GM12878 (cell line): ENCODE results near the gene SRD5A1. TPM values are rescaled to one million over a fixed set of nuclear protein-coding genes. Genes with fewer than 3 reads are reported as not detected.

Source experiments
- BHLHE40 ChIP-seq, 2 experiments: fragments of 450-650 bp in 1 of 2; IDR thresholded peaks; 2 replicates each; pipeline ENCODE4 v1.6.1; 2011 to 2017; ENCODE audit warnings: low read depth in 2 of 2, borderline replicate concordance in 1 of 2, improper control_type of control experiment in 1 of 2, low read length in 1 of 2, mild to moderate bottlenecking in 1 of 2
- BMI1 ChIP-seq: fragments of 450-650 bp; IDR thresholded peaks from 2 replicates; pipeline ENCODE4 v1.6.1; 2016; ENCODE audit warnings: mild to moderate bottlenecking, moderate library complexity, borderline replicate concordance
- CBFB ChIP-seq: IDR thresholded peaks from 2 replicates; pipeline ENCODE4 v1.6.1; 2016; ENCODE audit warnings: antibody characterized with exemption, low read depth
- ETV6 ChIP-seq, 2 experiments: fragments of 450-650 bp in 1 of 2; IDR thresholded peaks in 1 of 2; conservative IDR thresholded peaks in 1 of 2; 2 replicates each; pipeline ENCODE4 v1.6.1; 2014; ENCODE audit warnings: antibody characterized with exemption in 1 of 2, borderline replicate concordance in 1 of 2, low read depth in 1 of 2, mild to moderate bottlenecking in 1 of 2, moderate library complexity in 1 of 2
- IKZF2 ChIP-seq, 2 experiments: fragments of 450-650 bp; IDR thresholded peaks; 2 replicates each; pipeline ENCODE4 v1.6.1; 2017; ENCODE audit warnings: mild to moderate bottlenecking in 2 of 2, moderate library complexity in 2 of 2
- MEF2A ChIP-seq: IDR thresholded peaks from 2 replicates; pipeline ENCODE4 v1.6.1; 2011; ENCODE audit warnings: low read depth, mild to moderate bottlenecking, low read length, moderate library complexity; ENCODE audit not compliant: insufficient read depth
- MTA2 ChIP-seq: fragments of 450-650 bp; IDR thresholded peaks from 2 replicates; pipeline ENCODE4 v1.6.1; 2016; ENCODE audit warnings: low read depth, mild to moderate bottlenecking, moderate library complexity
- MXI1 ChIP-seq: fragments of 150-350 bp; IDR thresholded peaks from 2 replicates; pipeline ENCODE4 v1.6.1; 2011; ENCODE audit warnings: low read depth, mild to moderate bottlenecking, inconsistent platforms, low read length, improper control_type of control experiment
- NFIC ChIP-seq: IDR thresholded peaks from 2 replicates; pipeline ENCODE4 v1.6.1; 2012; ENCODE audit warnings: low read depth, mild to moderate bottlenecking, inconsistent platforms, low read length, moderate library complexity
- NRF1 ChIP-seq: conservative IDR thresholded peaks from 2 replicates; pipeline ENCODE4 v1.6.1; 2011; ENCODE audit warnings: mild to moderate bottlenecking, low read depth, low read length, improper control_type of control experiment
- RCOR1 ChIP-seq: conservative IDR thresholded peaks from 2 replicates; pipeline ENCODE4 v1.6.1; 2012; ENCODE audit warnings: low read depth, low read length, improper control_type of control experiment
- SP1 ChIP-seq: IDR thresholded peaks from one replicate; pipeline ENCODE4 v1.6.1; 2011; ENCODE audit warnings: low read depth, low read length
- ZSCAN29 ChIP-seq: fragments of 450-650 bp; IDR thresholded peaks from 2 replicates; pipeline ENCODE4 v1.6.1; 2017; ENCODE audit warnings: mild to moderate bottlenecking, moderate library complexity
- ZZZ3 ChIP-seq: IDR thresholded peaks from 2 replicates; pipeline ENCODE4 v1.6.1; 2011; ENCODE audit warnings: low read depth; ENCODE audit not compliant: control insufficient read depth, insufficient read length
- polyA plus RNA-seq, 11 experiments: library from polyadenylated mRNA; depleted of rRNA in 4 of 11; unstranded in 6 of 11; stranded (reverse) in 5 of 11; fragments of >200 nt; fragmentation: Nextera tagmentation in 4 of 11; fragmentation: Illumina TruSeq in 1 of 11; extraction: Ambion mirVana in 4 of 11; extraction: Trizol in 1 of 11; gene quantifications; 1 replicate in 1 of 11; 2 replicates in 10 of 11; pipeline versions ENCODE4 v1.2.1 to v1.2.3, GENCODE V29; 2011 to 2016; ENCODE audit warnings: inconsistent platforms in 2 of 11, missing spikeins in 2 of 11, low read depth in 1 of 11
- total RNA-seq, 4 experiments: library from RNA; depleted of rRNA in 3 of 4; stranded (reverse); fragments of >200 nt in 3 of 4; fragmentation: Illumina TruSeq in 1 of 4; extraction: Trizol in 1 of 4; gene quantifications; 2 replicates each; pipeline versions ENCODE4 v1.2.1 to v1.2.3, GENCODE V29; 2013 to 2021
- TF ChIP-seq, protein P1 (sequence below): fragments of 450-650 bp; IDR thresholded peaks from 2 replicates; pipeline ENCODE4 v1.6.1; 2017; ENCODE audit warnings: mild to moderate bottlenecking, moderate library complexity
- TF ChIP-seq, protein P2 (sequence below): IDR thresholded peaks from 2 replicates; pipeline ENCODE4 v1.6.1; 2011; ENCODE audit warnings: low read depth, low read length, improper control_type of control experiment, borderline replicate concordance

The SRD5A1 gene
- total and polyA plus RNA-seq, 10 of the 15 experiments (the other 5 are each of a cell fraction or from before 2014, with no cell fraction given) = 0.76 to 20.1 (median 12.3) TPM

DNA sequence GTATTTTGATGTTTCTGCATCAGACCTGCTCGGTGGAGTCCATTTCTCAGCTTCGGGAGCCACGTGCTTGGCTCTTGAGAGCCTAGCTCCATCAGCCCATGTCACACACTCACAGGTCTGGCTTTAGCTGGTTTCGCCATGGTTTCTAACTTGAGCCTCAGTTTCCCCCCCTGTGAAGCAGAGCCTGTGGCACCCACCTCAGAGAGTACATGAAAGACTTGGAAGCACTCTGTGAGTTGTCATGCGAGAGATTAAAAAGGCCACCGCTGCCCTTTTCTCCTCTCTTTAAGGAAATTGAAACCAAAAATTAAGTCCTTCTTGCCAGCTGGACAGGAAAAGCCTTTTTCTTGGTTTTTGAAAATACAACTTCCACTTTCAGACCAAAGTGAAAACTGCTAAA is 88.8 kb downstream of the SRD5A1 start (continued):
- TF ChIP-seq, protein P1, sequence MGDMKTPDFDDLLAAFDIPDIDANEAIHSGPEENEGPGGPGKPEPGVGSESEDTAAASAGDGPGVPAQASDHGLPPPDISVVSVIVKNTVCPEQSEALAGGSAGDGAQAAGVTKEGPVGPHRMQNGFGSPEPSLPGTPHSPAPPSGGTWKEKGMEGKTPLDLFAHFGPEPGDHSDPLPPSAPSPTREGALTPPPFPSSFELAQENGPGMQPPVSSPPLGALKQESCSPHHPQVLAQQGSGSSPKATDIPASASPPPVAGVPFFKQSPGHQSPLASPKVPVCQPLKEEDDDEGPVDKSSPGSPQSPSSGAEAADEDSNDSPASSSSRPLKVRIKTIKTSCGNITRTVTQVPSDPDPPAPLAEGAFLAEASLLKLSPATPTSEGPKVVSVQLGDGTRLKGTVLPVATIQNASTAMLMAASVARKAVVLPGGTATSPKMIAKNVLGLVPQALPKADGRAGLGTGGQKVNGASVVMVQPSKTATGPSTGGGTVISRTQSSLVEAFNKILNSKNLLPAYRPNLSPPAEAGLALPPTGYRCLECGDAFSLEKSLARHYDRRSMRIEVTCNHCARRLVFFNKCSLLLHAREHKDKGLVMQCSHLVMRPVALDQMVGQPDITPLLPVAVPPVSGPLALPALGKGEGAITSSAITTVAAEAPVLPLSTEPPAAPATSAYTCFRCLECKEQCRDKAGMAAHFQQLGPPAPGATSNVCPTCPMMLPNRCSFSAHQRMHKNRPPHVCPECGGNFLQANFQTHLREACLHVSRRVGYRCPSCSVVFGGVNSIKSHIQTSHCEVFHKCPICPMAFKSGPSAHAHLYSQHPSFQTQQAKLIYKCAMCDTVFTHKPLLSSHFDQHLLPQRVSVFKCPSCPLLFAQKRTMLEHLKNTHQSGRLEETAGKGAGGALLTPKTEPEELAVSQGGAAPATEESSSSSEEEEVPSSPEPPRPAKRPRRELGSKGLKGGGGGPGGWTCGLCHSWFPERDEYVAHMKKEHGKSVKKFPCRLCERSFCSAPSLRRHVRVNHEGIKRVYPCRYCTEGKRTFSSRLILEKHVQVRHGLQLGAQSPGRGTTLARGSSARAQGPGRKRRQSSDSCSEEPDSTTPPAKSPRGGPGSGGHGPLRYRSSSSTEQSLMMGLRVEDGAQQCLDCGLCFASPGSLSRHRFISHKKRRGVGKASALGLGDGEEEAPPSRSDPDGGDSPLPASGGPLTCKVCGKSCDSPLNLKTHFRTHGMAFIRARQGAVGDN = peak; percentile 55; the same call in 1 of the 2 replicates
- no peak for TF ChIP-seq CBFB
- peak in 1 of 2 experiments; percentile 33; a peak in 1 of 4 replicates for TF ChIP-seq IKZF2 (IDR thresholded peaks at IDR 0.05)
- 0 out of 2 replicates have a peak, but pooled peaks have one; percentile 17 for TF ChIP-seq NFIC
- TF ChIP-seq MEF2A = no peak
- no peak for TF ChIP-seq NRF1
- TF ChIP-seq ETV6 (conservative IDR thresholded peaks at IDR 0.05 in 1 of 2, IDR thresholded peaks at IDR 0.05 in 1 of 2; ENCODE audit: borderline replicate concordance in 1 of 2, low read depth in 1 of 2) = peak in 1 of 2 experiments; percentile 93; a peak in 2 of 4 replicates
- no peak for TF ChIP-seq RCOR1
- peak; percentile 71 for TF ChIP-seq MXI1
- no peak for TF ChIP-seq SP1
- TF ChIP-seq MTA2 = 0 out of 2 replicates have a peak, but pooled peaks have one; percentile 8
- TF ChIP-seq BHLHE40 (IDR thresholded peaks at IDR 0.05; ENCODE audit: borderline replicate concordance in 1 of 2, low read depth in 2 of 2, low read length in 1 of 2) = 0 out of 4 replicates have a peak, but pooled peaks of 1 of the 2 experiments have one; percentile 19
- TF ChIP-seq ZSCAN29 = no peak
- TF ChIP-seq, protein P2, sequence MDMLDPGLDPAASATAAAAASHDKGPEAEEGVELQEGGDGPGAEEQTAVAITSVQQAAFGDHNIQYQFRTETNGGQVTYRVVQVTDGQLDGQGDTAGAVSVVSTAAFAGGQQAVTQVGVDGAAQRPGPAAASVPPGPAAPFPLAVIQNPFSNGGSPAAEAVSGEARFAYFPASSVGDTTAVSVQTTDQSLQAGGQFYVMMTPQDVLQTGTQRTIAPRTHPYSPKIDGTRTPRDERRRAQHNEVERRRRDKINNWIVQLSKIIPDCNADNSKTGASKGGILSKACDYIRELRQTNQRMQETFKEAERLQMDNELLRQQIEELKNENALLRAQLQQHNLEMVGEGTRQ = no peak
- no peak for TF ChIP-seq ZZZ3
- TF ChIP-seq BMI1 = no peak
